Jurkat, Clone E6-1 (cell line): ENCODE data around the gene C6orf62.
A peak's percentile ranks its signal among the peaks of the same experiment; 100 is the strongest.
"Not testable (repeated sequence)": the region's sequence is repeated elsewhere in the genome, so short reads cannot be mapped to it uniquely, and the experiment has no call there.

Experiments
- DNase-seq: peaks from one replicate; pipeline ENCODE4 v3.0.0-alpha.2; 2011; ENCODE audit warnings: low read depth, low spot score
- H3K4me3 ChIP-seq: 2 replicates; pipeline ENCODE4 v1.5.1; 2011; ENCODE audit warnings: mild to moderate bottlenecking, low read length, control low read depth, moderate library complexity

C6orf62 gene

GRCh38 chr6:24678792-24679352 is 40.1 kb downstream of the C6orf62 start:
- not testable (repeated sequence) for H3K4me3 ChIP-seq, DNase-seq

- no peak overlapping the region for H3K4me3 ChIP-seq
- no peak for DNase-seq
Measured at GRCh38 chr6:24673625-24674024, 45.3 kb downstream of the C6orf62 start.

GRCh38 chr6:24672620-24673182 is 46.3 kb downstream of the C6orf62 start:
- H3K4me3 ChIP-seq, result no peak overlapping the region
- DNase-seq, result no peak

GRCh38 chr6:24671077-24671476 is 47.9 kb downstream of the C6orf62 start:
- not testable (repeated sequence) for H3K4me3 ChIP-seq, DNase-seq

DNA sequence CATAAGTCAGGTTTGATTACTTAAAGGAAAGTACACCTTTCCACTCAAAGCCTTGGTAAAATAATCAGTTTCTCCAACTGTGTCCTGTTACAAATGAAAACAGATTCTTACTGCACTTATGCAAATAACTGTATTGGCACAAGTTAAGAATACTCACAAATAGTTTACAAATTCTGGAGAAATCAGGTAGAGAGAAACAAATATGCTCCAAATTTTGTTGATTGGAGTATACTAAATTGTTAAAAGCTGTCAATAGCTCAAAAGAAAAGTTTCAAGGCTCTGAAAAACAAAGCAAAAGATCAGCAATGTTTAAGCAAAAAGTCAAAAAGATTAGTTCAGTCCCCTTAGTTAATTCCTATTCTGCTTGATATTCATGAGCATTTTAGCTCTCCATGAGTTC is 48.5 kb downstream of the C6orf62 start:
- not testable (repeated sequence) for H3K4me3 ChIP-seq, DNase-seq

GRCh38 chr6:24668997-24669361 is 50.0 kb downstream of the C6orf62 start:
- H3K4me3 ChIP-seq, result no peak overlapping the region
- no peak for DNase-seq

- not testable (repeated sequence) for DNase-seq
- peak overlapping the region; percentile 99 for H3K4me3 ChIP-seq
Measured at GRCh38 chr6:24668066-24668996, 50.6 kb downstream of the C6orf62 start.

GRCh38 chr6:24667378-24667803 is 51.6 kb downstream of the C6orf62 start:
- H3K4me3 ChIP-seq, result peak overlapping the region; percentile 99
- no peak for DNase-seq

DNA sequence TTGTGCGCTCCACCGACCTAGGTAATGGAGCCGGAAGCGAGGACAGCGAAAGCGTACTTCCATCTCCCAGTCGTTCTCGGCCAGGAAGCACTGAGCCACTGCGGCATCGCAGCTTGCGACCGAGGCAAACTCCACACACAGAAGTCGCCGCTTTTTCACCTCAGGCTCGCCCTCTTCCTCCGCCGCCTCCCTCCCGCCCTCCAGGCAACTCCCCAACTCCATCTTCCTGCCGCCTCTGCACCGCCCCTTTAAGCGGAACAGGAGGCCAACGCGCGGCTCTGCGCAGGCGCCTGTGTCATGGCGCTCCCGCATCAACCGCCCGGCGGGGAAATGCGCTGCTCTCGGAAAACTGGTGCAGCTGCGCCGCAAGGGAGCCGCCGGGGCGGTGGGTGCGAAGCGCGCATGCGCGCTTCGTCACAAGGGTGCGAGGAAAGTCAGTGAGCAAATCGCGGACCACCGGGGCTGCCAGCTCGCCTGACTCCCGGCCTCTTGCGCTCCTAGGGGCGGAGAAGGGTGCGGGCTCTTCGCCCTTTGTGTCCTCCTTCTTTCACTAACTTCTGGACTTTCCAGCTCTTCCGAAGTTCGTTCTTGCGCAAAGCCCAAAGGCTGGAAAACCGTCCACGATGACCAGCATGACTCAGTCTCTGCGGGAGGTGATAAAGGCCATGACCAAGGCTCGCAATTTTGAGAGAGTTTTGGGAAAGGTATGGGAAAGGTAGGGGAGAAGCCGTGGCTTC is 52.1 kb downstream of the C6orf62 start, which contains the start of the genes ACOT13 and TDP2:
ACOT13 (plus strand) TSS at position 437 of the 737 bp plus-strand sequence; CDS start at position 624, 187 bp downstream.
TDP2 (minus strand) TSS at position 259 of the 737 bp plus-strand sequence; CDS start at position 222, 37 bp downstream.
- peak; percentile 97 for DNase-seq
- peak within 1 kb of the TSS; percentile 99 for H3K4me3 ChIP-seq

DNA sequence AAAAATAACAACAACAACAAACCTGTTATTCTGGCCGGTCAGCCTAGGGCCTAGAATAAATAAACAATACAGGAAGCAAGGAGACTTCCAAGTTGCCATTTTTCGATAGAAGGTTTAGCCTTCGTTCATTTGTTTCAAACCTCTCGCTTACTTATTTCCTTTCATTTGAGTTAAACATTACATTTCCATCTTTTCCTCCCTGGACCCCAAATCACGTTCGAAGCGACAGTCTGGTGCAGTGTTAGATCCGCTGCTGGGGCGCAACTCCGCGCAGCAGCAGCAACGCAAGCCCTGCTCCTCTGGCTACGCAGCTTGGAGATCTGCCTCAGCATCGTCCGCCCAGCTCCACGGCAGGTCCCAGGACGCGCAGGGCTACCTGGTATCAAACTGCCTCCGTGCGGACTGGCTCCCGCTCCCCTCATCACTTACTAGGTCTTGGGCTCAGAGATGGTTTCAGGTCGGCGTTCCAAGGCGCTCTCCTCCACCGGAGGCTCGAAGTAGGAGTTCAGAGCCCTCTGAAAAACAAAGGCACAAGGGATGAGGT is 52.8 kb downstream of the C6orf62 start:
- H3K4me3 ChIP-seq, result peak overlapping the region; percentile 99
- no peak for DNase-seq

DNA sequence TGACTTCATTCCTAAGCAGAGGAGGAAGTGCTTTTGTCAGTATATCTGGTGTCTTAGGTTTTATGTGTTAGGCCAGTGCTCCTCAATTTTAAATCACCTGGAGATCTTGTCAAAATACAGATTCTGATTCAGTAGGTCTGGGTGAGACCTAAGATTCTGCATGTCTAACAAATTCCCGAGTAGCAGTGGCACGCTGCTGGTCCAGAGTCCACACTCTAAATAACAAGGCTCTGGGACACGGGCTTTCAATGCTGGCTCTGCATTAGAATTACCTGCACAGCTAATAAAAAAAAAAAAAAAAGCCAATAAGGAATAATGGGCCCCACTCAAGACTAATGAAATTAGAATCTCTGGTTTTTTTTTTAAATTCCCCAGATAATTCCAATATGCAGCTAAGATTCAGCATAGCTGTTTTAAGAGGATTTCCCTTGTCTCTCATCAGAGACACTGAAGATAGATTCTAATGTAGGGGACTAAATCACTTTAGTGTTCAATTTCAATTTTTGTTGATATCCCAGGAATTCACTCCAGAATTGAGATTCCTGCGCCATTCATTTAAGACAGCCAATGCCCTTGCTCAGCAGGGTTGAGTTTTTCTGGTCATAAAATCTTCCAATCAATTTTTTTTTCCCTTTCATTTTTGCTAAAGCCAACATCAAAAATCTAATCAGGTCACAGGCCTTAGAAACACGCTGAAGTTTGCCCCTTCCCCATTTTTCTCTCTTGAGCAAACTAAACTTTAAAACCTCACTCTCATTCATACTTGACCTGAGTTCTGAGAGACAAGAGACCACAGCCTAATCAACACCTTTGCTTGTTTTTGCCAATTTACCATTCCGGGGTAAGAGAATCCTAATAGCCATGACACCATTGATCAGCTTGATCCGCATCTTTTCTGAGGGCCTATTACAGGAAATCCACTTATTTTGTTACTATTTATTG is 54.6 kb downstream of the C6orf62 start:
- no peak overlapping the region for H3K4me3 ChIP-seq

GRCh38 chr6:24663189-24663588 is 55.8 kb downstream of the C6orf62 start:
- DNase-seq, result no peak
- H3K4me3 ChIP-seq, result no peak overlapping the region

More for the DNA sequence above, 54.6 kb downstream of the C6orf62 start:
- no peak for DNase-seq

- H3K4me3 ChIP-seq, result no peak overlapping the region
- DNase-seq, result no peak
Measured at GRCh38 chr6:24662236-24662635, 56.7 kb downstream of the C6orf62 start.

DNA sequence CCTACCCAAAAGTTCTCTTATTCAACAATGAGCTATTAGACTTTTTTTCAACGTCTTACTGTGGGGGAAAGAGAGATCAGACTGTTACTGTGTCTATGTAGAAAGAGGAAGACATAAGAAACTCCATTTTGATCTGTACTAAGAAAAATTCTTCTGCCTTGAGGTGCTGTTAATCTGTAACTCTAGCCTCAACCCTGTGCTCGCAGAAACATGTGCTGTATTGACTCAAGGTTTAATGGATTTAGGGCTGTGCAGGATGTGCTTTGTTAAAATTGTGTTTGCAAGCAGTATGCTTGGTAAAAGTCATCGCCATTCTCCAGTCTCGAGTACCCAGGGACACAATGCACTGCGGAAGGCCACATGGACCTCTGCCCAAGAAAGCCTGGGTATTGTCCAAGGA is 57.2 kb downstream of the C6orf62 start:
- H3K4me3 ChIP-seq, DNase-seq: not testable (repeated sequence)

GRCh38 chr6:24660105-24660504 is 58.8 kb downstream of the C6orf62 start:
- no peak for DNase-seq
- H3K4me3 ChIP-seq, result no peak overlapping the region

GRCh38 chr6:24659561-24659960 is 59.4 kb downstream of the C6orf62 start:
- no peak overlapping the region for H3K4me3 ChIP-seq
- no peak for DNase-seq

- no peak overlapping the region for H3K4me3 ChIP-seq
- no peak for DNase-seq
Measured at GRCh38 chr6:24658573-24659560, 60.1 kb downstream of the C6orf62 start.
